NCI-H2171 treated with DMSO at 0.1 percent for 48 hours (cell line): Measurements from ENCODE around the gene KIF22.
"Not testable (repeated sequence)": the region's sequence is repeated elsewhere in the genome, so short reads cannot be mapped to it uniquely, and the experiment has no call there.

Experiments
- DNase-seq: peaks from one replicate; lab custom pipeline; 2025; lab: John Stamatoyannopoulos, UW

KIF22 gene

DNA sequence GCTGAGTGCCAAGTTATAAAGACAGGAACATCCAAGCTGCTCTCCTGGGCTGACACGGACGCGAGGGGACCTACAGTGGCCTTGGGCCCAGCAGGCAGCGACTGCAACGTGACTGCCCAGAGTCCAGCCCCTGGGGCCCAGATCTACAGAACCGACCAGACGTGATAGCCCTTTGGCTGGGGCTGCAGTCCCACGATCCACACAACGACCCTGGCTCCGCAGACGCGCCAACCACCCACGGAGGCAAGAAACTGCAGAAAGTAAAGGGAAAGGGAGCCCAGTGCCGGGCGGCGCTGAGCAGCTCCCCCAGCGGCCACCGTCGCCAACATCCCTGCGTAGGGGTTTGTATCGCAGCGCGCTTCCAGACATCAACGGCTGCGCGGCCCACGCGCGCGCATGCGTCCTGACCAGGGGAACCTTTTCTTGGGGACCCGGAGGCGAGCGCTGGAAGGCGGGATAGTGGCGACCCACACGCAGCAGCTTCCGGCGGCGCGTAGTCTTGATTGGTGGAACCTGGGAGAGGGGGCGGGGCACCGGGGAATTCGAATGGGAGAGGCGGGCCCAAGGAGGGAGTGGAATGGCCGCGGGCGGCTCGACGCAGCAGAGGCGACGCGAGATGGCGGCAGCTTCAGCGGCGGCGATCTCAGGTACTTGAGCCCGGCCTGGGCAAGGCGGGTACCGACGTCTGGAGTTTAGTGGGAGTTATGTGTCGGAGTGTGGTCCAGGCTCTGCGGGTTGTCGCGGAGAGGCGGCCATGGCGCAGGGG, at the start of gene KIF22:
Gene KIF22 (plus strand): TSS at position 569 of the 766 bp plus-strand sequence. CDS start 9 bp downstream, at position 578.
- DNase-seq = peak; percentile 98

DNA sequence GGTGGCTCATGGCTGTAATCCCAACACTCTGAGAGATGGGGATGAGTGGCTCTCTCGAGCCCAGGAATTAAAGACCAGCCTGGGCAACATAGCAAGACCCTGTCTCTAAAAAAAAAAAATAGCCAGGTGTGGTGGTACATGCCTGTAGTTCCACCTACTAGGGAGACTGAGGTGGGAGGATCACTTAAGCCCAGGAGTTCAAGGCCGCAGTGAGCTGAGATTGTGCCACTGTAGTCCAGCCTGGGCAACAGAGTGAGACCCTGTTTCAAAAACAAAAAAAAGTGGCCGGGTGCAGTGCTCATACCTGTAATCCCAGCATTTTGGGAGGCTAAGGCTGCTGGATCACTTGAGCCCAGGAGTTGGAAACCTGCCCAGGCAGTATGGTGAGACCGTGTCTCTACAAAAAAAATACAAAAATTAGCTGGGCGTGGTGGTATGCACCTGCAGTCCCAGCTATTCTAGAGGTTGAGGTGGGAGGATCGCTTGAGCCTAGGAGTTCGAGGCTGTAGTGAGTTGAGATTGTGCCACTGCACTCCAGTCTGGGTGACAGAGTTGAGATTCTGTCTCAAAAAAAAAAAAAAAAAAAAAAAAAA, 47.8 kb upstream of the KIF22 start:
- peak; percentile 69 for DNase-seq

DNA sequence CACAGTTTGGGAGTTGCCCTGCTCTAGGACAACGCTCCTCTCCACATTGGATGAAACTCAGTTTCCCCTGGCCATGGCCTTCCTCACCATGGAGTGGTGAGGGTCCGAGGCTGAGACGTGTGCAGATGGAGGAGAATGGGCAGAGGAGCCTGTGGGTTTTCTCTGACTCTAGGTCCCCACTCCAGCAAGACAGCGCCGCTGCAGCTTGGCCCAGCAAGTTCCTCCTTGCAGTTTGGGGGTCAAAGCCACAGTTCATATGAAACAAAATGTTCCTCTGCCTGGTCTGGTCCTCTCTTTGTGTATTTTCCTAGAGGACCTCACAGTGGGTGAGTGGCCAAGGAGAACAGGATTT, 47.1 kb upstream of the KIF22 start:
- no peak for DNase-seq

DNA sequence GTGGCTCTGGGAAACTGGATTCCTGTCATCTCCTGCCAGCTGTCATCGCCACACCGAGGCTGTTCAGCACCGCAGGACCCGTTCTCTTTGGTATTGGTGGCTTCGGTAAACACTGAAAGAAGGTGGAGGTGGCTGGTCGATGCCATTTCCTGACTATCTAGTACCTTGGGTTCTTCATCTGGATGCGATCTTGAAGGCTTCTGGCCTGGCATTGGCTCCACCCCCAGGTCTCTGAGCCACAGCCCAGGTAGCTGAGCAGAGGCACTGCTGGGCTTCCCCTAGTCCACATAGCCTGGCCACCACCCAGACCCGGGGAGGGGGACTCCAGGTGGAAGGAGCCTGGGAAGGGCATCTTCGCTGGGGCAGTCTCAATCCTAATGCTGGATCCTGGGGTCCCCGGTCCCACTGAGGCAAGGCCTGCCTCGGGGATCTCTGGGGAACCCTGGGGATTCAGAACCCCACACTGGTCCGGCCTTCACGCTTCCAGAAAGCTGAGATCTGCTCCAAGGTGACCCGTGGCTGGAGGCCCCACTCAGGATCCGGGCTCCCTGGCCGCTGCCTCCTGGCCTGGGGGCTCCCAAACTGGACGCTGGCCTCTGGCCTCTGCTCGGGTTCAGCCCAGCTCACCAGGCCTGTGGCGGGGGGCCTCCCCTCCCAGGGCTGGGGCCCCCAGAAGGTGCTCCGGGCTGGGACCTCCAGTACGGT, 46.6 kb upstream of the KIF22 start:
- no peak for DNase-seq

DNA sequence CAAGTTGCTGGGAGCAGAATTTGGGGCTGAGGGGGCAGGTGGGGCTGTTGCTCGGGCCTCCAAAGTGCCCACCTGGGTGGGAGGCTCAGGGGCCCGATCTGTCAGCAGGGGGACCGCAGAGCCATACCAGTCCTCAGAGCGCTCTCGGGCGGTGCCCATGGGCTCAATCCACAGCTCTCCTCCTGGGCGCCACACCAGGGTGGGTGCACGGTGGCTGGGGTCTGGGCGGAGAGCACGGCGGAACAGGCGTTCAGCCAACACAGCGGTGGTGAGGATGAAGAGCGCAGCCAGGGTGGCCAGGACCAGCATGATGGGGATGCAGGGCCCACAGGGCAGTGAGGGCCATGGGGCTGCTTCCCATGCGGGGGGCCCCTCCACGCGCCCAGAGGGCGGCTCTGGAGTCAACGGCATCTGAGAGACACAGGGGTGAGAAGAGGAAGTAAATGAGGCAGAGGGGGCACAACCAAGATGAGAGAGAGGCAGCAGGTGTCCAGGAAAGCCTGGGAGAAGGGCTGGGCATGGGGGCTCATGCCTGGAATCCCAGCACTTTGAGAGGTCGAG, 45.9 kb upstream of the KIF22 start:
- DNase-seq = no peak

DNA sequence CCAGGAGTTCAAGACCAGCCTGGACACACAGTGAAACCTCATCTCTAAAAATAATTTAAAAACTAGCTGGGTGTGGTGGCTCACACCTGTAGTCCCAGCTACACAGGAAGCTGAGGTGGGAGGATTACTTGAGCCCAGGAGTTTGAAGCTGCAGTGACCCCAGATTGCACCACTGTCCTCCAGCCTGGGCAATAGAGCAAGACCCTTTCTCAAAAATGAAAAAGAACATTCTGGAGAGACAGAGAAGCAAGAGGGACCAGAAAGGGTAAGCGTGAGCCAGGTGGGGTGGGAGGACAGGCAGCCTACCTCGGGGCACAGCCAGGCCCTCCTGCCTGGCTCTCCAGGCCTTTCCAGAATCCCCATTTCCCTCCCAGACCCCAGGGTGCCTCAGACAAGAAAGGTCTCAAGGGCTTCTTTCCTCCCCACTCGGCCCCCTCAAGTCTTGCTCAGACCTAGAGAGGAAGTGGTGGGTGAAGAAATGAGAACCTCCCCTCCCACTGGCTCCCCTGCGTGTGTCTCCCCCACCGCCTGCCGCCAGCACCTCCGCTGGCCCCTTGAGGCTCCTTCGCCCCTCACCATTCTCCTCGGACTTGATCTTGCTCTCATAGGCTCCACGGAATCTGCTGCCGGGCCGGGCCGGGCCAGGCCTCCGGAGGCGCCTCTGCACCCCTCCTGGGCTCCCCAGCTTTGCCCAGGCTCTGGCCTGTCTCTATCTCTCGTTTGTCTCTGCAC, 45.3 kb upstream of the KIF22 start:
- no peak for DNase-seq

DNA sequence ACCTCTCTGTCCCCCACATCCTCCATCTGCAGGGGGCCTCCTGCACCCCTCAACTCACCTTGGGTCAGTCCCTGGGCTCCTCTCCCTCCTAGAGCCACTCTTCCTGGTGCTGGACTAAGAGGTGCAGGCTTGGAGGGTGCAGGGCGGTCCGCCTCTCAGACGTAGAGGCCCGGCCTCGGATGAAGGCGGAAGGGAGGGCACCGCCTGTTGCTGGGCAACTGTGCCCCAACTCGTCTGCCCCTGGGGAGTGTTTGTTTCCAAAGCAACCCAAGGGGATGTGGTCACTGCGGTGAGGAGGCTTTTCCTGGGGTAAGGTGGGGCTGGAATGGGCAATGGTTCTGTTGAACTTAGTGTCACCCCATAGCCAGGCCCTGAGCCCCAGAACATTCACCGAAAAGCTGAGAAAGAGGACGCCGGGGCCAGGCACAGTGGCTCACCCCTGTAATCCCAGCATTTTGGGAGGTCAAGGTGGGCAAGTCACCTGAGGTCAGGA, 44.7 kb upstream of the KIF22 start, which contains the start of gene C16orf54:
Gene C16orf54 (minus strand): TSS at position 138 of the 493 bp plus-strand sequence. CDS start 1,039 bp downstream, outside the sequence.
- no peak for DNase-seq

DNA sequence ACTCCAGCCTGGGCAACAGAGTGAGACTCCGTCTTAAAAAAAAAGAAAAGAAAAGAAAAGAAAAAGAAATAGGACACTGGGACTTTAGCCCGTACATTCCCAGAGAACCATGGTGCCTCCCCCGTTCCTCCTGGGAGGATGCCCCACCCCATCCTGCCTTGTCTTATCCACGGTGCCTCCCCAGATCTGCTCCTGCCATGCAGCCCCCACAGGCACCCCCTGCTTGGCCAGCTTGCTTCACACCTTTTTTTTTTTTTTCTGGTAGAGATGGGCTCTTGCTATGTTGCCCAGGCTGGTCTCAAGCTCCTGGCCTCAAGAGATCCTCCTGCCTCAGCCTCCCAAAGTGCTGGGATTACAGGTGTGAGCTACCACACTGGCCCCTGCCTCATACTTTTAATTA, 44.0 kb upstream of the KIF22 start:
- not testable (repeated sequence) for DNase-seq

DNA sequence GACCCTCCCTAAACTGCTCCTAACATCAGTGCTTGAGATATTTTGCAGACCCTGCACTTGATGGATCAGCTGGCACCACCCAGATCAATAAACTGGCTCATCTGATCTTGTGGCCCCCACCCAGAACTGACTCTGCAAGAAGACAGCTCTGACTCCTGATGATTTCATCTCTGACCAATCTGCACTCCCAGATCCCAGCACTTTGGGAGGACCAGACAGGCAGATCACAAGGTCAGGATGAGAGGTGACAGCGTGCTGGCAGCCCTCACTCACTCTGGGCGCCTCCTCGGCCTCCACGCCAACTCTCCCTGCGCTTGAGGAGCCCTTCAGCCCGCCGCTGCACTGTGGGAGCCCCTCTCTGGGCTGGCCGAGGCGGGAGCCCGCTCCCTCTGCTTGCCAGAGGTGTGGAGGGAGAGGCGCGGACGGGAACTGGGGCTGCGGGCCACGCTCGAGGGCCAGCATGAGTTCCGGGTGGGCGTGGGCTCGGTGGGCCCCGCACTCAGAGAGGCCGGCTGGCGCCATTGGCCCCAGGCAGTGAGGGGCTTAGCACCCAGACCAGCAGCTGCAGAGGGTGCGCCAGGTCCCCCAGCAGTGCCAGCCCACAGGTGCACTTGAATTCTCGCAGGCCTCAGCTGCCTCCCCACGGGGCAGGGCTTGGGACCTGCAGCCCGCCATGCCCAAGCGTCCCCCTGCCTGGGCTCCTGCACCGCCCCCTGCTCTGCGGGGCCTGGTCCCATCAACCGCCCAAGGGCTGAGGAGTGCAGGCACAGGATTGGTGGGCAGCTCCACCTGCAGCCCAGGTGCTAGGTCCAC, 42.4 kb upstream of the KIF22 start:
- DNase-seq = no peak

DNA sequence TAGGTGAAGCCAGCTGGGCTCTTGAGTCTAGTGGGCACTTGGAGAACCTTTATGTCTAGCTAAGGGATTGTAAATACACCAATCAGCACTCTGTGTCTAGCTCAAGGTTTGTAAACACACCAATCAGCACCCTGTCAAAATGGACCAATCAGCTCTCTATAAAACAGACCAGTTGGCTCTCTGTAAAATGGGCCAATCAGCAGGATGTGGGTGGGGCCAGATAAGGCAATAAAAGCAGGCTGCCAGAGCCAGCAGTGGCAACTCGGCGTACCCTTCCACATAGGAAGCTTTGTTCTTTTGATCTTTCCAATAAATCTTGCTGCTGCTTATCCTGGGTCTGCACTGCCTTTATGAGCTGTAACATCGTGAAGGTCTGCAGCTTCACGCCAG, 41.8 kb upstream of the KIF22 start:
- DNase-seq = not testable (repeated sequence)

DNA sequence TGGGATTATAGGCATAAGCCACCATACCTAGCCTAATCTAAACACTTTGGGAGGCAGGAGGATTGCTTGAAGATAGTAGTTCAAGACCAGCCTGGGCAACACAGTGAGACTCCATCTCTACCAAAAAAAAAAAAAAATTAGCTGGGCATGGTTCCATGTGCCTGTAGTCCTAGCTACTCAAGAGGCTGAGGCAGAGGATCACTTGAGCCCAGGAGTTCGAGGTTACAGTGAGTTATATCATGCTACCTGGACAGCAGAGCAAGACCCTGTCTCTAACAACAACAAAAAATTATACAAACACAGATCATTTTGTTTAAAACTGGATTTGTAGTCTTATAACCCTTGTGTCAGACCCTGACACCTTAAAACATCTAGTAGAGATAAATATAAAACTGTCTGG, 37.0 kb upstream of the KIF22 start:
- no peak for DNase-seq

DNA sequence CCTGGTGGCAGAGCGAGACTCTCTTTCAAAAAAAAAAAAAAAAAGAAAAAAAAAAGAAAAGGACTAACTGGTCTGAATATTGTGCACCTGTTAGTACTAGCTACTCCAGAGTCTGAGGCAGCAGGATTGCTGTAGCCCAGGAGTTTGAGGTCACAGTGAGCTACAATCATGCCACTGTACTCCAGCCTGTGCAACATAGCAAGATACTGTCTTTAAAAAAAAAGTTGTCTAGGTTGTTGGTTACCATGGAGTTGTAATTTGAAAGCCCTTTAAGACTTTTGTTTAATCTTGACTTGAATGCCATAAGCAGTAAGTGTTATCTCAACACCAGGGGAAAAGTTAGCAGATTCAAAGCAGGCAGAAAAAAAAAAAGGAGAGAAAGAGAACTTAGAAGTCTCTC, 33.9 kb upstream of the KIF22 start:
- DNase-seq = no peak

DNA sequence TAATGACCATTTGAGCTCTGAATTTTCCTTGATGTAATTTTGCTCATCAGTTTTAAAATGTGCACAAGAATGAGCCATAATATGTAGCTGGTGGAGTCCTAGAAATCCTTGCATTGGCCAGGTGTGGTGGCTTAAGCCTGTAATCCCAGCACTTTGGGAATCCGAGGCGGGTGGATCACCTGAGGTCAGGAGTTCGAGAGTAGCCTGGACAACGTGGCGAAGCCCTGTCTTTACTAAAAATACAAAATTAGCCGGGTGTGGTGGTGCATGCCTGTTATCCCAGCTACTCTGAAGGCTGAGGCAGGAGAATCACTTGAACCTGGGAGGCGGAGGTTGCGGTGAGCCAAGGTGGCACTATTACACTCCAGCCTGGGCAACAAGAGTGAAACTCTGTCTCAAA, 33.5 kb upstream of the KIF22 start:
- DNase-seq = not testable (repeated sequence)

DNA sequence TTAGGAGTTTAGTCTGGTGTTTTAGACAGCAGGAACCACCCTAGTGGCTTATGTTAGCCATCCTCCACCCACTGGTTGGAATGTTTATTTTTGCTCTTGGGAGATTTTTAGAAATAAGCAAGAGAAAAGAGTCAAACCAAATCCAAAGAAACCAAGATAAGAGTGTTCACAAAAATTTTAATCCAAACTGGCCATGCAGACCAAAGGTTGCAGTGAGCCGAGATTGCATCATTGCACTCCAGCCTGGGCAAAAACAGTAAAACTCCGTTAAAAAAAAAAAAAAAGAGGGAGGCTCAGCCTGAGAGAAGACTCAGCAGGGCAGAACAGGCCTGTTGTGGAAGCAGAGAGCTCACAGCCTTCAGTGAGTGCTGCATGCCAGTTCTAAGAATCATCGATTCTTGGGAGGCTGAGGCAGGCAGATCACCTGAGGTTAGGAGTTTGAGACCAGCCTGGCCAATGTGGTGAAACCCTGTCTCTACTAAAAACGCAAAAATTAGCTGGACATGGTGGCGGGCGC, 32.5 kb upstream of the KIF22 start:
- no peak for DNase-seq

DNA sequence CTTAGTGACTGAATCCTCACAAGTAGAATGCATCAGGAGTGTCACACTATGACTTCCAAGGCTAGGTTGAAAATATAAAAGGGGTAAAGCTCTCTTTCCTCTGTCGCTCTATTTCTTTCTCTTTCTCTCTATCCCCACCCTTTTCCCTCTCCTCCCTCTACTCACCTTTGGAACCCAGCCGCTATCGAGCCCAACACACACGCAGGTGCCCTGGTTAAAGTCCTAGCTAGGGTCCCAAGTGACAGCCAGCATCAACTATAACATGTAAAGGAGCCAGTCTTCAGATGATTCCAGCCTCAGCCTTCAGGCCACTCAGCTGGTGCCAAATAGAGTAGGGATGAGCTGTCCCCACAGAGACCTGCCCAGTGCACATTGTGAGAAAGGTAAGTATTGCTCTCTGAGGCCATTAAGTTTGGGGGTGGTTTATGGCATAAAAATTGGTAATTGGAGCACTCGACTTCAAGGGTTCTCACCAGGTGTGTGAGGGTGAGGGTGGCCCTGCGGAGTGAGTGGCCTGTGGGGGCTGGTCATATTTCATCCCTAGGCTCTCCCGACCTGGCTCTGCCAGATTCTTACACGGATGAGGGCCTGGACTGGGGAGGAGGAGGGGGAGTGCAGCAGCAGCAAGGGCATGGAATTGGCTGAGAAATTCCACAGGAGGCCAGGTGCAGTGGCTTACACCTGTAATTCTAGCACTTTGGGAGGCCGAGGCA, 29.8 kb upstream of the KIF22 start:
- no peak for DNase-seq

DNA sequence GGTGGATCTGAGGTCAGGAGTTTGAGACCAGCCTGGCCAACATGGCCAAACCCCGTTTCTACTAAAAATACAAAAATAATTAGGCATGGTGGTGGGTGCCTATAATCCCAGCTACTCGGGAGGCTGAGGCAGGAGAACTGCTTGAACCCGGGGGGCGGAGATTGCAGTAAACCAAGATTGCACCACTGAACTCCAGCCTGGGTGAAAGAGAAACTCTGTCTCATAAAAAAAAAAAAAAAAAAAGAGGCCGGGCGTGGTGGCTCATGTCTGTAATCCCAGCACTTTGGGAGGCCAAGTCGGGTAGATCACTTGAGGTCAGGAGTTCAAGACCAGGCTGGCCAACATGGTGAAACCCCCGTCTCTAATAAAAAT, 29.3 kb upstream of the KIF22 start:
- DNase-seq = not testable (repeated sequence)

DNA sequence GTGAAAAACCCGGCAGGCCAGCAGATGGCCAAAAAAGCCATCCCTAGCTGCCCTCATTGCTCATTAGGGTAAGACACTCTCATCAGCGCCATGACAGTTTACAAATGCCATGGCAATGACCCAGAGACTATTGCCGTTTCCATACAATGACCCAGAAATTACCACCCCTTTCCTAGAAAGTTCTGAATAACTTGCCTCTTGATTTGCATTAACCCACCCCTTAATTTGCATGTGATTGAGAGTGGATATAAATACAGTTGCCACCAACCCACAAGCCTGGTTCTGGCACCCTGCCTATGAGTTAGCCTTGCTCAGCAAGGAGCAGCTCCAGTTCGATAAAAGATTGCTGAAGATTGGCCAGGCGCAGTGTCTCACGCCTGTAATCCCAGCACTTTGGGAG, 28.7 kb upstream of the KIF22 start:
- DNase-seq = no peak

DNA sequence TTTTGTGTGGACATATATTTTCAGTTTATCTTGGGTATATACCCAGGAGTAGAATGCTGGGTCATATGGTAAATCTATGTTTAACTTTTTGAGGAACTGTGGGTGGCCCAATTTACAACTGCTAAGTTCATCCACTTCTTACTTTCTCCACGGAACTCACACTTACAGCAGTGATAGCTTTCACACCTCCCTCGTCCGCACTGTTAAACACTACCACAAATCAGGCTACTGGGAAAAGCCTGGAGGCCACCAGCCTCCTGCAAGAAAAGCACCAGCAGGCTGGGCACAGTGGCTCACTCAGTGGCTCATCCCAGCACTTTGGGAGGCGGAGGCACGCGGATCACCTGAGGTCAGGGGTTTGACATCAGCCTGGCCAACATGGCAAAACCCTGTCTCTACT, 27.2 kb upstream of the KIF22 start:
- DNase-seq = no peak

DNA sequence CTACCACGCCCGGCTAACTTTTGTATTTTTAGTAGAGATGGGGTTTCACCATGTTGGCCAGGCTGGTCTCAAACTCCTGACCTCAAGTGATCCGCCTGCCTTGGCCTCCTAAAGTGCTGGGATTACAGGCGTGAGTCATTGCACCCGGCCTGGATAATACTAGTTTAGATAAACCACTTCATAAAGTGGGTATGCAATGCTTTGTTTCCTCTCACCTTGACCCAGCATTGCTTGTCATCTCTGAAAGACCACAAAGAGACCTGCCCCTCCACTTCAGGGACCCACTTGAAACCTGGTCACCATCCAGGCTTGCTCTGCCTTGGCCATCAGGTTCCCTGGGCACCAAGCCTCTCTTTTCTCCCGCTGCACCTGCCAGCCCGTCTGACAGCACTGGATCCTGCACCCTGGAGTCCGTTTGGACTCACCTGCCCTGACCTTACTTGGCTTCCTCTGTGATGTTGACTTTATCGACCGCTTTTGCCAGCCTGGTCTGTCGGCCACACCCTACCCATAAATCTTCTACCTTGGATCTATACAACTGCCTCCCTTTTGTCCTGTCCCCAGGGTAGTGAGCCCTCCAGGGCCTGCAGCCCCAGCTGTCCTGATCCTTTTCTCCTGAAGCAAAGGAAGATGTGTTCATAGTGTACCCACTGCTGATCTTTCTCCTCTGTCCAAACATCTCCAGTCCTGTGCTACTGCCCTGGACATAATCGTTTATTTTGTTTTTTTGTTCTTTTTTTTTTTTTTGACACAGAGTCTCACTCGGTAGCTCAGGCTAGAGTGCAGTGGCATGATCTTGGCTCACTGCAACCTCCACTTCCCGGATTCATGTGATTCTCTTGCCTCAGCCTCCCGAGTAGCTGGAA, 25.2 kb upstream of the KIF22 start:
- DNase-seq = no peak
